Duodenal mucosa (tissue), 2 donors: Measurements from ENCODE around the gene TMTC2.

ENCODE experiments used
- H3K27ac ChIP-seq: one replicate; pipeline ENCODE4 v1.7.0; 2013; ENCODE audit warnings: low read depth, low read length
- H3K27me3 ChIP-seq, 2 donors: one replicate each; pipeline ENCODE4 v1.7.0; 2013; ENCODE audit warnings: low read length in 2 of 2, control low read depth in 1 of 2; ENCODE audit not compliant: insufficient read depth in 2 of 2, control insufficient read depth in 1 of 2
- H3K36me3 ChIP-seq, 2 donors: one replicate each; pipeline ENCODE4 v1.7.0; 2013; ENCODE audit warnings: low read length in 2 of 2, control low read depth in 1 of 2; ENCODE audit not compliant: insufficient read depth in 2 of 2, control insufficient read depth in 1 of 2
- H3K4me1 ChIP-seq, 2 donors: one replicate each; pipeline ENCODE4 v1.7.0; 2013; ENCODE audit warnings: low read length in 2 of 2, control low read depth in 1 of 2; ENCODE audit not compliant: insufficient read depth in 2 of 2, control insufficient read depth in 1 of 2
- H3K4me3 ChIP-seq, 2 donors: one replicate each; pipeline ENCODE4 v1.7.0; 2013; ENCODE audit warnings: low read length in 2 of 2, low read depth in 1 of 2
- H3K9ac ChIP-seq, 2 donors: one replicate each; pipeline ENCODE4 v1.7.0; 2013; ENCODE audit warnings: low read length in 2 of 2, low read depth in 1 of 2
- H3K9me3 ChIP-seq, 2 donors: one replicate each; pipeline ENCODE4 v1.7.0; 2013; ENCODE audit warnings: low read length in 2 of 2, control low read depth in 1 of 2; ENCODE audit not compliant: control insufficient read depth in 1 of 2

The TMTC2 gene

GRCh38 chr12:83149987-83150386 is 463.3 kb downstream of the TMTC2 start:
- Histone ChIP-seq H3K9me3 (no peaks in the 10 kb centered on the region), H3K27ac (no peak overlapping the region), H3K4me1 (no peaks in the 10 kb centered on the region), H3K4me3 (no peak overlapping the region), H3K27me3 (no peaks in the 10 kb centered on the region), H3K9ac (no peak overlapping the region), H3K36me3 (no peaks in the 10 kb centered on the region)

- Histone ChIP-seq H3K9me3 (no peaks in the 10 kb centered on the region), H3K9ac (no peak overlapping the region), H3K4me3 (no peak overlapping the region), H3K36me3 (no peaks in the 10 kb centered on the region), H3K4me1 (no peaks in the 10 kb centered on the region), H3K27ac (no peak overlapping the region), H3K27me3 (no peaks in the 10 kb centered on the region)
These were observed 463.9 kb downstream of the TMTC2 start for GRCh38 chr12:83150465-83151189.

- Histone ChIP-seq H3K9me3 (no peaks in the 10 kb centered on the region), H3K9ac (no peak overlapping the region), H3K27ac (no peak overlapping the region), H3K4me3 (no peak overlapping the region), H3K27me3 (no peaks in the 10 kb centered on the region), H3K36me3 (no peaks in the 10 kb centered on the region), H3K4me1 (no peaks in the 10 kb centered on the region)
These were observed 466.5 kb downstream of the TMTC2 start for GRCh38 chr12:83153177-83153576.

GRCh38 chr12:83156815-83157214 is 470.1 kb downstream of the TMTC2 start:
- Histone ChIP-seq H3K4me1 (no peaks in the 10 kb centered on the region), H3K9ac (no peak overlapping the region), H3K4me3 (peak overlapping the region; percentile 0 to 50), H3K9me3 (no peaks in the 10 kb centered on the region), H3K36me3 (no peaks in the 10 kb centered on the region), H3K27ac (no peak overlapping the region), H3K27me3 (no peaks in the 10 kb centered on the region)

- Histone ChIP-seq H3K27ac (no peak overlapping the region), H3K4me3 (no peak overlapping the region), H3K36me3 (no peaks in the 10 kb centered on the region), H3K9me3 (no peaks in the 10 kb centered on the region), H3K27me3 (no peaks in the 10 kb centered on the region), H3K9ac (no peak overlapping the region), H3K4me1 (no peaks in the 10 kb centered on the region)
These were observed 470.9 kb downstream of the TMTC2 start for GRCh38 chr12:83157604-83158003.

GRCh38 chr12:83158613-83159207 is 472.0 kb downstream of the TMTC2 start:
- no peaks in the 10 kb centered on the region for H3K9me3 ChIP-seq
- H3K9ac ChIP-seq, result no peak overlapping the region
- no peaks in the 10 kb centered on the region for H3K36me3 ChIP-seq
- no peak overlapping the region for H3K27ac ChIP-seq
- H3K4me3 ChIP-seq, result no peak overlapping the region
- H3K4me1 ChIP-seq, result no peaks in the 10 kb centered on the region
- H3K27me3 ChIP-seq, result no peaks in the 10 kb centered on the region

GRCh38 chr12:83161456-83161855 is 474.8 kb downstream of the TMTC2 start:
- no peak overlapping the region for H3K27ac ChIP-seq
- no peaks in the 10 kb centered on the region for H3K36me3 ChIP-seq
- H3K9me3 ChIP-seq, result no peaks in the 10 kb centered on the region
- H3K4me3 ChIP-seq, result no peak overlapping the region
- no peak overlapping the region for H3K9ac ChIP-seq
- no peaks in the 10 kb centered on the region for H3K4me1 ChIP-seq
- no peaks in the 10 kb centered on the region for H3K27me3 ChIP-seq

GRCh38 chr12:83168751-83169150 is 482.0 kb downstream of the TMTC2 start:
- no peak overlapping the region for H3K9ac ChIP-seq
- no peaks in the 10 kb centered on the region for H3K4me1 ChIP-seq
- no peaks in the 10 kb centered on the region for H3K27me3 ChIP-seq
- H3K36me3 ChIP-seq, result no peaks in the 10 kb centered on the region
- H3K9me3 ChIP-seq, result no peaks in the 10 kb centered on the region
- no peak overlapping the region for H3K4me3 ChIP-seq
- no peak overlapping the region for H3K27ac ChIP-seq

GRCh38 chr12:83172441-83172840 is 485.7 kb downstream of the TMTC2 start:
- Histone ChIP-seq H3K4me3 (no peak overlapping the region), H3K36me3 (no peaks in the 10 kb centered on the region), H3K9ac (no peak overlapping the region)

GRCh38 chr12:83172866-83173649 is 486.4 kb downstream of the TMTC2 start:
- no peaks in the 10 kb centered on the region for H3K36me3 ChIP-seq
- H3K9ac ChIP-seq, result no peak overlapping the region
- H3K27ac ChIP-seq, result no peak overlapping the region
- no peaks in the 10 kb centered on the region for H3K4me1 ChIP-seq
- H3K9me3 ChIP-seq, result no peaks in the 10 kb centered on the region
- no peaks in the 10 kb centered on the region for H3K27me3 ChIP-seq
- no peak overlapping the region for H3K4me3 ChIP-seq

More at GRCh38 chr12:83172441-83172840, 485.7 kb downstream of the TMTC2 start:
- H3K9me3 ChIP-seq, result no peaks in the 10 kb centered on the region
- no peak overlapping the region for H3K27ac ChIP-seq
- no peaks in the 10 kb centered on the region for H3K27me3 ChIP-seq
- no peaks in the 10 kb centered on the region for H3K4me1 ChIP-seq
